ENCODE data around the gene OTUD7B. TPM values are rescaled to one million over a fixed set of nuclear protein-coding genes. Genes with fewer than 3 reads are reported as not detected.
A peak's percentile ranks its signal among the peaks of the same experiment; 100 is the strongest.
"Not testable (repeated sequence)": the region's sequence is repeated elsewhere in the genome, so short reads cannot be mapped to it uniquely, and the experiment has no call there.

OTUD7B gene
- 14.2 and 27.2 TPM in 2 replicates for total RNA-seq (2014; rRNA removed; shearing (Covaris generic))

- DNase-seq (ENCODE audit: low read depth in 1 of 2, low spot score in 2 of 2), result peak; percentile 89 to 90
- Histone ChIP-seq H3K36me3 (peaks cover 16% of the 10 kb centered on the region), H3K4me3 (peak within 1 kb of the TSS; percentile 78), H3K4me1 (replicated peaks) (peaks cover 34% of the 10 kb centered on the region), H3K27ac (peak within 1 kb of the TSS; percentile 69), H3K27me3 (replicated peaks) (no peaks in the 10 kb centered on the region), H3K9me3 (replicated peaks) (no peaks in the 10 kb centered on the region)
Observed at GRCh38 chr1:150010393-150011115, at the start of gene OTUD7B. Gene OTUD7B (minus strand): TSS chr1:150010726. CDS start chr1:149977510, 33,216 bp downstream.

- Histone ChIP-seq H3K27ac (no peak overlapping the region), H3K36me3 (no peaks in the 10 kb centered on the region), H3K4me3 (no peak overlapping the region), H3K4me1 (replicated peaks) (peaks cover 6% of the 10 kb centered on the region), H3K9me3 (replicated peaks) (no peaks in the 10 kb centered on the region), H3K27me3 (replicated peaks) (no peaks in the 10 kb centered on the region)
- no peak for DNase-seq (ENCODE audit: low read depth in 1 of 2, low spot score in 2 of 2)
Observed at GRCh38 chr1:150060260-150060659, 49.7 kb upstream of the OTUD7B start.

DNA sequence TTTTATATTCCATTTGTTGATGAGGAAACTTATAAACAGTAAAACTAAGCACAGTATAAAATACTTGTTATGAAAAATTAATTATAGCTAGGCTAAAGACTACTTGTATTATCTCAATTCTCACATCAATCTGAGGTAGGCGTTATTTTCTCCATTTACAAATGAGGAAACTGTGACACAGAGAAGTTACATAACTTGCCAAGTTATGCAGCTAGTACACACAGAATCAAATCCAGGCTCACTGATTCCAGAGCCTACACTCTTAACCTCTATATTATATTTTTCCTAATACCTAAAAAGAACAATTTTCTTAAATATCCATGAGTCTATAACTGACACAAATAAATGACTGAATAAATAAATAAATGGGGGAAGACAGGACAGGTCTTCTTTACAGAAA, 45.9 kb upstream of the OTUD7B start:
- Histone ChIP-seq H3K27me3 (replicated peaks) (no peaks in the 10 kb centered on the region), H3K4me1 (replicated peaks) (no peaks in the 10 kb centered on the region; the same call in 1 of the 2 replicates), H3K36me3 (no peaks in the 10 kb centered on the region), H3K4me3 (no peak overlapping the region), H3K27ac (no peak overlapping the region), H3K9me3 (replicated peaks) (no peaks in the 10 kb centered on the region)
- no peak for DNase-seq (ENCODE audit: low read depth in 1 of 2, low spot score in 2 of 2)

DNA sequence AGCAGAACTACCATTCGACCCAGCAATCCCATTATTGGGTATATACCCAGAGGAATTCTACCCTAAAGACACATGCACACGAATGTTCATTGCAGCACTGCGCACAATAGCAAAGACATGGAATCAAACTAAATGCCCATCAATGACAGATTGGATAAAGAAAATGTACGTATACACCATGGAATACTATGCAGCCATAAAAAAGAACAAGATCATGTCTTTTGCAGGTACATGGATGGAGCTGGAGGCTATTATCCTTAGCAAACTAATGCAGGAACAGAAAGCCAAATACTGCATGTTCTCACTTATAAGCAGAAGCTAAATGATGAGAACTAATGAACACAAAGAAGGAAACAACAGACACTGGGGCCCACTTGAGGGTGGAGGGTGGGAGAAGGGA, 45.0 kb upstream of the OTUD7B start:
- H3K27ac ChIP-seq; DNase-seq (ENCODE audit: low read depth in 1 of 2, low spot score in 2 of 2); H3K4me3 ChIP-seq; H3K4me1 ChIP-seq (replicated peaks); H3K36me3 ChIP-seq; H3K27me3 ChIP-seq (replicated peaks); H3K9me3 ChIP-seq (replicated peaks): not testable (repeated sequence)

- no peaks in the 10 kb centered on the region for H3K9me3 ChIP-seq (replicated peaks)
- no peaks in the 10 kb centered on the region for H3K27me3 ChIP-seq (replicated peaks)
- DNase-seq (ENCODE audit: low read depth in 1 of 2, low spot score in 2 of 2), result no peak
- H3K4me3 ChIP-seq, result no peak overlapping the region
- no peaks in the 10 kb centered on the region for H3K36me3 ChIP-seq
- H3K4me1 ChIP-seq (replicated peaks), result no peaks in the 10 kb centered on the region
- no peak overlapping the region for H3K27ac ChIP-seq
Observed at GRCh38 chr1:150053926-150054325, 43.4 kb upstream of the OTUD7B start.

GRCh38 chr1:150051905-150052412, 41.4 kb upstream of the OTUD7B start:
- H3K27me3 ChIP-seq (replicated peaks); H3K9me3 ChIP-seq (replicated peaks); H3K4me1 ChIP-seq (replicated peaks); DNase-seq (ENCODE audit: low read depth in 1 of 2, low spot score in 2 of 2); H3K4me3 ChIP-seq; H3K27ac ChIP-seq; H3K36me3 ChIP-seq: not testable (repeated sequence)

DNA sequence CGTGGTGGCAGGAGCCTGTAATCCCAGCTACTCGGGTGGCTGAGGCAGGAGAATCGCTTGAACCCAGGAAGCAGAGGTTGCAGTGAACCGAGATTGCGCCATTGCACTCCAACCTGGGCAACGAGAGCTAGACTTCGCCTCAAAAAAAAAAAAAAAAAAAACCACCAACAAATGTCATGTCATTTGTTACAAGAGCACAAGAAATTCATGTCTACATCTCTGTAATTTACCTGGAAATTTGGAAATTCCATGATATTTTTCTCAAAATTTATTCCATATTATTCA, 40.5 kb upstream of the OTUD7B start:
- no peaks in the 10 kb centered on the region for H3K4me1 ChIP-seq (replicated peaks)
- H3K36me3 ChIP-seq, result no peaks in the 10 kb centered on the region
- H3K9me3 ChIP-seq (replicated peaks), result no peaks in the 10 kb centered on the region
- H3K27ac ChIP-seq, result no peak overlapping the region
- no peaks in the 10 kb centered on the region for H3K27me3 ChIP-seq (replicated peaks)
- no peak overlapping the region for H3K4me3 ChIP-seq
- DNase-seq (ENCODE audit: low read depth in 1 of 2, low spot score in 2 of 2), result no peak

GRCh38 chr1:150049926-150050325, 39.4 kb upstream of the OTUD7B start:
- Histone ChIP-seq H3K27me3 (replicated peaks) (no peaks in the 10 kb centered on the region), H3K4me3 (no peak overlapping the region), H3K9me3 (replicated peaks) (no peaks in the 10 kb centered on the region), H3K4me1 (replicated peaks) (no peaks in the 10 kb centered on the region), H3K36me3 (no peaks in the 10 kb centered on the region), H3K27ac (no peak overlapping the region)
- DNase-seq (ENCODE audit: low read depth in 1 of 2, low spot score in 2 of 2), result no peak

- Histone ChIP-seq H3K27ac (no peak overlapping the region), H3K4me3 (no peak overlapping the region), H3K36me3 (no peaks in the 10 kb centered on the region), H3K27me3 (replicated peaks) (no peaks in the 10 kb centered on the region), H3K9me3 (replicated peaks) (no peaks in the 10 kb centered on the region), H3K4me1 (replicated peaks) (no peaks in the 10 kb centered on the region)
- DNase-seq (ENCODE audit: low read depth in 1 of 2, low spot score in 2 of 2), result no peak
Observed at GRCh38 chr1:150034336-150034735, 23.8 kb upstream of the OTUD7B start.

DNA sequence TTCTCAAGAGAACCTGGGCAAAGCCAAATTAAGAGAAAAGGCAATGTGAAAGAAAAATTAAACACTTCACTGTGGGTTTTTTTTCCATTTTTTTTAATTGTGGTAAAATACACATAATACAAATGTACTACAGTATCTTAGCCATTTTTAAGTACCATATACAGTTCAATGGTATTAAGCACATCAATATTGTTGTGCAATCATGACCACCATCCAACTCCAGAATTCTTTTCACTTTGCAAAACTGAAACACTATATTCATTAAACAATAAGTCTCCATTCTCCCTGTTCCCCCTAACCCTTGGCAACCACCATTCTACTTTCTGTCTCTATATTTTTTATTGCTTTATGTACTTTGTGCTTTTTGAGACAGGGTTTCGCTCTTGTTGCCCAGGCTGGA, 17.8 kb upstream of the OTUD7B start:
- H3K4me1 ChIP-seq (replicated peaks), result no peaks in the 10 kb centered on the region
- no peaks in the 10 kb centered on the region for H3K9me3 ChIP-seq (replicated peaks)
- H3K4me3 ChIP-seq, result no peak overlapping the region
- H3K36me3 ChIP-seq, result no peaks in the 10 kb centered on the region
- no peak overlapping the region for H3K27ac ChIP-seq
- no peak for DNase-seq (ENCODE audit: low read depth in 1 of 2, low spot score in 2 of 2)
- H3K27me3 ChIP-seq (replicated peaks), result 0 out of 2 replicates have a peak, but pooled peaks cover 3% of the 10 kb centered on the region

DNA sequence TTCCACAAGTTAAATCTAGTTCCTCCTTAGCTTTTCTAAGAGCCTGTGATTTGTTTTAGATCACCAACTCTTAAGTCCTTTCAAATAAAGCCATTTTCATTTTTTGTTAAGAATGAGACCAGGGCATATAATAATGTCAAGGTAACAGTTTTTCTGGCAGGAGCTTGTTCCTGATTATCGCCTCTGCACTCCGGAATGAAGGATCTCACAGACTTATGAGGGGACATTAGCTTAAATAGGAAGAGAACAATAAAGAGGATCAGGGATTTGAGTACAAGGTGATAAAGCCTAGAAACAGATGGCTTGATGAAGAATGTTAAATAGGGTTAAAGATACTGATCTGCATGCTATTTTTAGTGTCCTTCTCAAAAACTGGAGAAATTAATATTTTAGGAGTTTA, 13.6 kb upstream of the OTUD7B start:
- H3K4me1 ChIP-seq (replicated peaks), result no peaks in the 10 kb centered on the region
- H3K4me3 ChIP-seq, result no peak overlapping the region
- no peaks in the 10 kb centered on the region for H3K36me3 ChIP-seq
- DNase-seq (ENCODE audit: low read depth in 1 of 2, low spot score in 2 of 2), result no peak
- 0 out of 2 replicates have a peak, but pooled peaks cover 3% of the 10 kb centered on the region for H3K27me3 ChIP-seq (replicated peaks)
- H3K27ac ChIP-seq, result no peak overlapping the region
- no peaks in the 10 kb centered on the region for H3K9me3 ChIP-seq (replicated peaks)

DNA sequence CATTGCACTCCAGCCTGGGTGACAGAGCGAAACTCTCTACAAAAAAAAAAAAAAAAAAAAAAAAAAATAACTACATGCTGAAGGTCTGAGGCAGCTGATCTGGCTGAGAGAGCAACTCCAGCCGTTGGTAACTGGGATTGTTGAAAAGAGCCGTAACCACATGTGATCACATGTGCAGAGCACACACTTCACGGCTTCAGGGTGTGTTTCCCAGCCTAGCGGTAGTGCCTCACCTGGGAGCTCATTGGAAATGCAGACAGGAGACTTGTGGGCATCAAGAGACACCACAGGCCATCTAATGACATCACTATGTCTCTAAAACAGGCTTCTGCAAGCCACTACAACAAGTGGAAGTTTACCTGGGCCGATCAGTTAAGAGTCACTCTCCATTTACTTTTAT, 11.8 kb upstream of the OTUD7B start:
- no peak overlapping the region for H3K27ac ChIP-seq
- H3K36me3 ChIP-seq, result no peaks in the 10 kb centered on the region
- no peaks in the 10 kb centered on the region for H3K9me3 ChIP-seq (replicated peaks)
- DNase-seq (ENCODE audit: low read depth in 1 of 2, low spot score in 2 of 2), result no peak
- H3K27me3 ChIP-seq (replicated peaks), result 0 out of 2 replicates have a peak, but pooled peaks cover 3% of the 10 kb centered on the region
- H3K4me1 ChIP-seq (replicated peaks), result no peaks in the 10 kb centered on the region
- no peak overlapping the region for H3K4me3 ChIP-seq

GRCh38 chr1:150021191-150021694, 10.7 kb upstream of the OTUD7B start:
- no peak overlapping the region for H3K27ac ChIP-seq
- DNase-seq (ENCODE audit: low read depth in 1 of 2, low spot score in 2 of 2), result no peak
- H3K4me1 ChIP-seq (replicated peaks), result no peaks in the 10 kb centered on the region
- no peaks in the 10 kb centered on the region for H3K9me3 ChIP-seq (replicated peaks)
- 0 out of 2 replicates have a peak, but pooled peaks cover 3% of the 10 kb centered on the region for H3K27me3 ChIP-seq (replicated peaks)
- no peak overlapping the region for H3K4me3 ChIP-seq
- H3K36me3 ChIP-seq, result no peaks in the 10 kb centered on the region

- H3K27me3 ChIP-seq (replicated peaks), result 0 out of 2 replicates have a peak, but pooled peaks cover under 1% of the 10 kb centered on the region
- H3K4me1 ChIP-seq (replicated peaks), result no peaks in the 10 kb centered on the region
- no peaks in the 10 kb centered on the region for H3K36me3 ChIP-seq
- no peak overlapping the region for H3K27ac ChIP-seq
- no peak for DNase-seq (ENCODE audit: low read depth in 1 of 2, low spot score in 2 of 2)
- no peaks in the 10 kb centered on the region for H3K9me3 ChIP-seq (replicated peaks)
- no peak overlapping the region for H3K4me3 ChIP-seq
Observed at GRCh38 chr1:150020711-150021110, 10.2 kb upstream of the OTUD7B start.
